Esophagus squamous epithelium (tissue), 4 donors: Measurements from ENCODE around the gene UNK.

Experiments
- POLR2A ChIP-seq, 4 donors: fragments of 450-650 bp; IDR thresholded peaks; one replicate each; pipeline ENCODE4 v1.6.1; 2017; ENCODE audit warnings: antibody characterized with exemption in 4 of 4, mild to moderate bottlenecking in 4 of 4, moderate library complexity in 3 of 4
- TF ChIP-seq, protein P1 (sequence below), 6 experiments: fragments of 450-650 bp in 4 of 6; fragments of 200-600 bp in 2 of 6; sonication (generic) in 2 of 6; IDR thresholded peaks; one replicate each; pipeline ENCODE4 v1.5.1; 2016 to 2019; ENCODE audit warnings: antibody characterized with exemption in 6 of 6, mild to moderate bottlenecking in 4 of 6, moderate library complexity in 4 of 6

DNA sequence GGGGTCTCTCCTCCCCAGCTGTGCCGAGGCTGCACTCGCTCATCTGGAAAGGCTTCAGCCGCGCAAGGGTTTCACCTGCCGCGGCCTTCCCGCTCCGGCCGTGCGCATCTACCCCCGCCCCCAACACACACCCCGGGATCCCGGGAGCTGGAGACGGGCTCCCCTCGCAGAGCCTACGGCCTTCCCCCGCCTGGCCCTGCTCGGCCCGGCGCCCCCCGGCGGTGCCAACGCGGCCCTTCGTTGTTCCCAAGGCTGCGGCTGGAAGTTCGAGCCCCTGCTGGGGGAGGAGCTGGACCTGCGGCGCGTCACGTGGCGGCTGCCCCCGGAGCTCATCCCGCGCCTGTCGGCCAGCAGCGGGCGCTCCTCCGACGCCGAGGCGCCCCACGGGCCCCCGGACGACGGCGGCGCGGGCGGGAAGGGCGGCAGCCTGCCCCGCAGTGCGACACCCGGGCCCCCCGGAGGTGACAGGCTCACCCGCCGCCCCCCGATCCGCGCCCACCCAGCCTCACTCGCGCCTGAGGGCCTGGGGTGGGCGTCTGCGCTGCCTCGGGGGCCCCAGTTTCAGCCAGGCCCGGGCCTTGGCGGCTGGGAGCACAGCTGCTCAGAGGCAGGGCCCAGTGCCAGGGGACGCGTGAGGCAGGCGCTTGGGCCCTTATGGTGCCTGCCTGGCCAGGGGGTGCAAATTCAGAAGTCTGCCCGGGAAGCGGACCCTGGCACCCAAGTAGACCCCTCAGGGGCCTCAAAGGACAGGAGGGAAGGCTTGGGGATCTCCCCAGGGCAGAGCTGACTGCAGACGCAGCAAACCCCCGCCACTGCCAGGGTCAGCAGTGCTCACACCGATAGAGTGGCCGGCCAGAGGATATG is 30.9 kb upstream of the UNK start:
- no peak for TF ChIP-seq POLR2A (IDR thresholded peaks at IDR 0.05)
- TF ChIP-seq, protein P1, sequence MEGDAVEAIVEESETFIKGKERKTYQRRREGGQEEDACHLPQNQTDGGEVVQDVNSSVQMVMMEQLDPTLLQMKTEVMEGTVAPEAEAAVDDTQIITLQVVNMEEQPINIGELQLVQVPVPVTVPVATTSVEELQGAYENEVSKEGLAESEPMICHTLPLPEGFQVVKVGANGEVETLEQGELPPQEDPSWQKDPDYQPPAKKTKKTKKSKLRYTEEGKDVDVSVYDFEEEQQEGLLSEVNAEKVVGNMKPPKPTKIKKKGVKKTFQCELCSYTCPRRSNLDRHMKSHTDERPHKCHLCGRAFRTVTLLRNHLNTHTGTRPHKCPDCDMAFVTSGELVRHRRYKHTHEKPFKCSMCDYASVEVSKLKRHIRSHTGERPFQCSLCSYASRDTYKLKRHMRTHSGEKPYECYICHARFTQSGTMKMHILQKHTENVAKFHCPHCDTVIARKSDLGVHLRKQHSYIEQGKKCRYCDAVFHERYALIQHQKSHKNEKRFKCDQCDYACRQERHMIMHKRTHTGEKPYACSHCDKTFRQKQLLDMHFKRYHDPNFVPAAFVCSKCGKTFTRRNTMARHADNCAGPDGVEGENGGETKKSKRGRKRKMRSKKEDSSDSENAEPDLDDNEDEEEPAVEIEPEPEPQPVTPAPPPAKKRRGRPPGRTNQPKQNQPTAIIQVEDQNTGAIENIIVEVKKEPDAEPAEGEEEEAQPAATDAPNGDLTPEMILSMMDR (IDR thresholded peaks at IDR 0.05) = peak; percentile 11 to 50 (median 26)
